GM10248 (cell line): ENCODE results near the gene GABBR2.

Experiments used
- CTCF ChIA-PET: fragments of 300-600 bp; sonication (Branson Sonifier 250); formaldehyde crosslinking; extraction: SDS; loops from one replicate; lab custom pipeline; 2021; ENCODE audit warnings: antibody characterized with exemption; lab: Yijun Ruan, JAX
- POLR2A ChIA-PET: fragments of 350-650 bp; sonication (Branson Sonifier 250); formaldehyde crosslinking; extraction: SDS; loops from one replicate; lab custom pipeline; 2020; ENCODE audit warnings: antibody characterized with exemption; lab: Yijun Ruan, JAX
- DNase-seq: peaks from one replicate; pipeline ENCODE4 v3.0.0; 2012; ENCODE audit errors: extremely low spot score
- CTCF ChIP-seq: IDR thresholded peaks from 2 replicates; pipeline ENCODE4 v1.5.1; 2012; ENCODE audit warnings: mild to moderate bottlenecking, low read depth; ENCODE audit errors: extremely low read depth, missing control alignments, control extremely low read depth

GABBR2 gene

GRCh38 chr9:98708933-98709911 is at the start of gene GABBR2:
Gene GABBR2 (minus strand): TSS chr9:98708935. CDS start chr9:98708737, 198 bp downstream.
- DNase-seq = no peak
- ChIA-PET POLR2A (no interaction called here), CTCF (no interaction called here)
- TF ChIP-seq CTCF = no peak

- TF ChIP-seq CTCF = no peak
- no peak for DNase-seq
- CTCF ChIA-PET = interaction anchor here (1.0 to 8.4 kb wide), 3 partner anchors 10 to 20 kb away, joined by 3 to 54 read pairs (median 4); no protein-coding TSS in a partner anchor
- POLR2A ChIA-PET = no interaction called here
These were observed 46.4 kb upstream of the GABBR2 start for GRCh38 chr9:98755006-98755618.

- POLR2A ChIA-PET = no interaction called here
- CTCF ChIA-PET = interaction anchor here (1.2 to 8.4 kb wide), 2 partner anchors 24 to 97 kb away, joined by 3 to 54 read pairs; no protein-coding TSS in a partner anchor
- TF ChIP-seq CTCF = no peak
- no peak for DNase-seq
These were observed 42.5 kb upstream of the GABBR2 start for GRCh38 chr9:98751210-98751609.

GRCh38 chr9:98750364-98751060 is 41.8 kb upstream of the GABBR2 start:
- no peak for TF ChIP-seq CTCF
- ChIA-PET POLR2A (no interaction called here), CTCF (interaction anchor here (1.2 to 8.4 kb wide), 2 partner anchors 25 to 97 kb away, joined by 3 to 54 read pairs; no protein-coding TSS in a partner anchor)
- no peak for DNase-seq

- no peak for TF ChIP-seq CTCF
- ChIA-PET CTCF (interaction anchor here (8.4 kb wide), 1 partner anchor 28 kb away, joined by 54 read pairs; no protein-coding TSS in a partner anchor), POLR2A (no interaction called here)
- DNase-seq = no peak
These were observed 38.7 kb upstream of the GABBR2 start for GRCh38 chr9:98747476-98747875.

- ChIA-PET CTCF (interaction anchor here (0.9 to 1.9 kb wide), 4 partner anchors 9 to 430 kb away, joined by 3 to 5 read pairs (median 4); no protein-coding TSS in a partner anchor), POLR2A (no interaction called here)
- DNase-seq = no peak
- TF ChIP-seq CTCF = no peak
These were observed 36.7 kb upstream of the GABBR2 start for GRCh38 chr9:98745470-98745869.
